ENCODE data around the gene AUTS2.

Gene AUTS2

DNA sequence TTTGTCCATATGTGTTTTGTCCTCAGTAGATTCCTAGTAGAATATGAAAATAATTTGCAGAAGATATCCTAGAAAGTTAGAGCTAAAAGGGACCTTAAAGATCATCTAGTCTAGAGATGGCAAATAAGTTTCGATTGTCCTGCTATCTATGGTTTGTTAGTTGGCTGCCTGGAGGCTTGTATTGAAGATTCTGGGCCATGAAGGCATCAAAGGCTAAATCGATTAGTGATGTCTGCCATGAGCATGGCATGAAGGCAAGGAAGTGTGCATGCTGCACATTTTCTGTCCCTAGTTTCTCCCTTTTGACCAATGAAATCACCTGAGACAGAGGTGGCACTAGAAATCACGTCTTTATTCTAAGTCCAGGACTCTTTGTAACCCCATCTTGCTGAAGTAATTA lies 979.9 kb downstream of the AUTS2 start:
- no peak overlapping the region for H3K4me3 Mint-ChIP-seq
- H3K36me3 Mint-ChIP-seq = no peaks in the 10 kb centered on the region
- H3K27me3 Mint-ChIP-seq = no peaks in the 10 kb centered on the region
- peaks cover 5% of the 10 kb centered on the region for H3K9me3 Mint-ChIP-seq (ENCODE audit: low read depth)
- no peak overlapping the region for H3K27ac Mint-ChIP-seq
- H3K4me1 Mint-ChIP-seq (ENCODE audit: low read depth) = no peaks in the 10 kb centered on the region

DNA sequence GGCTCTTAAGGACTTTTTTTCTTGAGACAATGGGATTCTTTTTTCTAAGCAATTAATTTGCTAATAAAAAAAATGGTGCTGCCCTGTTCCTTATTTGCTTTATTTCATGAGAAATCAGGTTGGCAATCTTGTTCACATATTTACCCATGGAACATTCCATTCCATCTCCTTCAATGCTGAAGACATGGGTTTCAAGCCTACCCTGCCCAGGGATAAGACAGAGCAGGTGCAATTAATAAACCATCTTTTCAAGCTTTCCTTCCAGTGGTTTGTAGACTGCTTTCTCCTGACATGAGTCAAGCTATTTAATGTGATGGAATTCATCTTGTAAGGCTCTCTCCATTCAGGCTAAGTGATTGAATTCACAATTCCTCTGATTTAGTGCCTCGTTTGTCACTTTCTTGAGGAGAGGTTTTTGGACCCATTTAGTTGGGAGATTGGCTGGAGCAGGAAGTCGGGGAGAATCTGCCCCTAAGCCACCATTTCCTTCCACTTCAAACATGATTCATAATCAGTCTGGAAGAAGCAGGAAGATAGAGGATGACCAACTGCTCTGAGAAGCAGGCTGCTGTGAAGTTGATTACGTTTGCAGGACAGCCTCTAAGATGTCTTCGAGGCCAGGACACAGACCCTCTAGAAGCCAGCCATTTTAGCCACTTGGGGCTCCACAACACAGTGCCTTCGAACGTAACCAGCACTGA lies 981.3 kb downstream of the AUTS2 start:
- no peak overlapping the region for H3K27ac Mint-ChIP-seq
- no peaks in the 10 kb centered on the region for H3K36me3 Mint-ChIP-seq
- no peaks in the 10 kb centered on the region for H3K27me3 Mint-ChIP-seq
- no peak overlapping the region for H3K4me3 Mint-ChIP-seq
- H3K4me1 Mint-ChIP-seq (ENCODE audit: low read depth) = no peaks in the 10 kb centered on the region
- peaks cover 5% of the 10 kb centered on the region for H3K9me3 Mint-ChIP-seq (ENCODE audit: low read depth)

- H3K9me3 Mint-ChIP-seq (ENCODE audit: low read depth) = peaks cover 5% of the 10 kb centered on the region
- no peak overlapping the region for H3K4me3 Mint-ChIP-seq
Observed at GRCh38 chr7:70580161-70580560, 981.9 kb downstream of the AUTS2 start.

DNA sequence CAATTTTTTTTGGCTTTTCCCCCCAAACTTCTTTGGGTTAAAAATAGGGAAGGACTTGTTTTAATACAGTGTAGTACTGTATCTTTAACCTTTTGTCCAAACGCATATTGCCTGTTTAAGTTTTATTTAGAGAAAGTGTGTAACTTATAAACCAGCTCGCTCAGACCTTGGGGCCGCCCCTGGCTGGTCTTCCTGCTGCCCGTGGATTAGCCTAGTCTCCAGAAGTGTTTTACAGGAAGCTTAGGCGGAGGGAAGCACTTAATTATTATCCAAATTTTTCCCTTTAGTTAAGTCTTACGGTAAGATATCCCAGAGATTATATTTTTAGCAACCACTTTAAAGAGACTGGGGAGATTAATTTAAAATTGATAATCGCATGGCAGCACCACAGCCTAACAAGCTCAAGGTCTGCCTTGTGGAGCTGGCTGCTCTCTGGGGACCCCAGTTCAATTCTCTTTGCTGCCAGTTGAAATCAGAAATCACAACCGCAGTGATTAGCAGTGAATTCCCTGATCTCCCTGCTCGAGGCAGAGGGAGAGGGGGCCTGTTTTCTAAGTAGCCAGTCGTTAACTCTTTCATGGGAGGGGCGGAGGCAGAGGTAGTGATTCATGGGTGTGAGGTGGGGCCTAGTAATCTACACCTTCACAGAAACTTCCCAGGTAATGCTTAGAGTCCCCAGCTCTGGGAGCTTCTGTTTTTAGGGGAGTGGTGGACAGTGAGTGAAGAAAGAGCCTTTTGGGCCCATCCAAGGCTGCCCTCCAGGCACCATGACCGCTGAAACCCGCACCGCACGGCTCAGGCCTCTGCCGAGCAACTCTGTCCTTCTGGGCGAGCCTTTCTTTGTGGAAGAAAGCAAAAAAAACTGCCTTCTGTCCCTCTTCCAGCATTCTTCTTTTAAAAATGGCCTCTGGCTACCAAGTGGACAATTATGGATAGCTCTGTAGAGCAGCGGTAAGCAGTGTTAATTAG lies 984.9 kb downstream of the AUTS2 start:
- no peaks in the 10 kb centered on the region for H3K36me3 Mint-ChIP-seq
- H3K27me3 Mint-ChIP-seq = no peaks in the 10 kb centered on the region
- no peak overlapping the region for H3K4me3 Mint-ChIP-seq
- no peak overlapping the region for H3K27ac Mint-ChIP-seq
- H3K9me3 Mint-ChIP-seq (ENCODE audit: low read depth) = peaks cover 3% of the 10 kb centered on the region
- H3K4me1 Mint-ChIP-seq (ENCODE audit: low read depth) = no peaks in the 10 kb centered on the region

More at GRCh38 chr7:70580161-70580560, 981.9 kb downstream of the AUTS2 start:
- no peak overlapping the region for H3K27ac Mint-ChIP-seq
- no peaks in the 10 kb centered on the region for H3K27me3 Mint-ChIP-seq
- no peaks in the 10 kb centered on the region for H3K4me1 Mint-ChIP-seq (ENCODE audit: low read depth)
- no peaks in the 10 kb centered on the region for H3K36me3 Mint-ChIP-seq

- no peaks in the 10 kb centered on the region for H3K4me1 Mint-ChIP-seq (ENCODE audit: low read depth)
- H3K27ac Mint-ChIP-seq = no peak overlapping the region
- no peaks in the 10 kb centered on the region for H3K27me3 Mint-ChIP-seq
- no peak overlapping the region for H3K4me3 Mint-ChIP-seq
- no peaks in the 10 kb centered on the region for H3K36me3 Mint-ChIP-seq
- H3K9me3 Mint-ChIP-seq (ENCODE audit: low read depth) = no peaks in the 10 kb centered on the region
Observed at GRCh38 chr7:70583965-70584883, 985.9 kb downstream of the AUTS2 start.

GRCh38 chr7:70585071-70585470 lies 986.8 kb downstream of the AUTS2 start:
- Mint-ChIP-seq H3K27me3 (no peaks in the 10 kb centered on the region), H3K36me3 (no peaks in the 10 kb centered on the region), H3K9me3 (ENCODE audit: low read depth) (no peaks in the 10 kb centered on the region), H3K4me3 (no peak overlapping the region), H3K4me1 (ENCODE audit: low read depth) (no peaks in the 10 kb centered on the region), H3K27ac (no peak overlapping the region)

DNA sequence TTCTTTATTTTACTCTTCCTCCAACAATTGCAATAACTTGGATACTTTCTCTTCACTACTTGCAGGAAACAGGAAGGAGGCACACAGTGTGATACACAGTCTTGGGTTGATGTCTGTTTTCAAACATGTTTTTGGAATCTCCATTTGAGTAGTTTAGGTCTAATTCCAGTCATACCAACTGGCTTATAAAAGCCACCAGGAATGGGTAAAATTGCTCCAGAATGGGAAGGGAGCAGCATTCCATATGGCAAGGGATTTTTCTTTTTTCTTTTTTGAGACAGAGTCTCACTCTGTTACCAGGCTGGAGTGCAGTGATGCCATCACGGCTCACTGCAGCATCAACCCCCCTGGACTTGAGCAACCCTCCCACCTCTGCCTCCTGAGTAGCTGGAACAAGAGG lies 988.5 kb downstream of the AUTS2 start:
- H3K27ac Mint-ChIP-seq = no peak overlapping the region
- H3K9me3 Mint-ChIP-seq (ENCODE audit: low read depth) = no peaks in the 10 kb centered on the region
- H3K4me3 Mint-ChIP-seq = no peak overlapping the region
- H3K36me3 Mint-ChIP-seq = no peaks in the 10 kb centered on the region
- no peaks in the 10 kb centered on the region for H3K4me1 Mint-ChIP-seq (ENCODE audit: low read depth)
- no peaks in the 10 kb centered on the region for H3K27me3 Mint-ChIP-seq

- Mint-ChIP-seq H3K27me3 (no peaks in the 10 kb centered on the region), H3K36me3 (no peaks in the 10 kb centered on the region), H3K4me3 (no peak overlapping the region), H3K4me1 (ENCODE audit: low read depth) (no peaks in the 10 kb centered on the region), H3K27ac (no peak overlapping the region), H3K9me3 (ENCODE audit: low read depth) (no peaks in the 10 kb centered on the region)
Observed at GRCh38 chr7:70587739-70588138, 989.5 kb downstream of the AUTS2 start.

GRCh38 chr7:70588191-70588921 lies 990.1 kb downstream of the AUTS2 start:
- no peaks in the 10 kb centered on the region for H3K4me1 Mint-ChIP-seq (ENCODE audit: low read depth)
- H3K27ac Mint-ChIP-seq = no peak overlapping the region
- H3K9me3 Mint-ChIP-seq (ENCODE audit: low read depth) = no peaks in the 10 kb centered on the region
- H3K27me3 Mint-ChIP-seq = no peaks in the 10 kb centered on the region
- no peak overlapping the region for H3K4me3 Mint-ChIP-seq
- no peaks in the 10 kb centered on the region for H3K36me3 Mint-ChIP-seq

DNA sequence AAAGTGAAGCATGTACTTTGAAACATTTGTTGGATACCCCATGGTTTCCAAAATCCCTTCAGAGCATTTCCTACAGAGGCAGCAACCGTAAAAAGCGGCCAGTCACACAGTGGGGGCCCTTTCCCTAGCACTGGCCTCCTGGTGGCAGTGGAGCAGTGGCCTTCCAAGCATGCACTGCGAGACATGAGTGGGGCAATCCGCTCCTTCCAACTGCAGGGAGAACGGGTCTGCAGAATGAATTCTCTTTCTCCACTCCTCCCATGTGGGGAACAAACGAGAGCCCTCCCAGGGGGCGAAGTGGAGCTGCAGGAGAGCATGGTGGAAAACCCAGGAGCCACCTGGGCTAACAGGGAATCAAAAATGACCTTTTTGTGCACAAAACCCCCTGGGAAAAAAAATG lies 990.7 kb downstream of the AUTS2 start:
- Mint-ChIP-seq H3K27ac (no peak overlapping the region), H3K27me3 (no peaks in the 10 kb centered on the region)

DNA sequence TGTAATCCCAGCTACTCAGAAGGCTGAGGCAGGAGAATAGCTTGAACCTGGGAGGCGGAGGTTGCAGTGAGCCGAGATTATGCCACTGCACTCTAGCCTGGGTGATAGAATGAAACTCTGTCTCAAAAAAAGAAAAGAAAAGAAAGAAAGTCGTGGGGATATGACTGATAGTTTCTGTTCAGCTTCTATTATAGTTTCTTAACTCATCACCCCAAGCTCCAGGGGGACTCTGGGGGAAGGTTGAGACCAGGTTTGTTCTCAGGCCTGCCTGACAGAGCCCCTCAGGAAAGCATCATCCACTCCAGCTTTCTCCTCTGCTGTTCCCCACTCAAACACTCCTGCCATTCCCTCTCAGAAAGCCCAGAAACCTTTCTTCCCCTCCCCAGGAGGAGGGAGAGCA lies 991.3 kb downstream of the AUTS2 start:
- Mint-ChIP-seq H3K4me1 (ENCODE audit: low read depth) (no peaks in the 10 kb centered on the region), H3K27me3 (peaks cover 4% of the 10 kb centered on the region), H3K9me3 (ENCODE audit: low read depth) (no peaks in the 10 kb centered on the region), H3K36me3 (no peaks in the 10 kb centered on the region), H3K4me3 (no peak overlapping the region), H3K27ac (no peak overlapping the region)

More for the DNA sequence above, 990.7 kb downstream of the AUTS2 start:
- Mint-ChIP-seq H3K4me3 (no peak overlapping the region), H3K9me3 (ENCODE audit: low read depth) (no peaks in the 10 kb centered on the region), H3K4me1 (ENCODE audit: low read depth) (no peaks in the 10 kb centered on the region), H3K36me3 (no peaks in the 10 kb centered on the region)

GRCh38 chr7:70590126-70590854 lies 992.0 kb downstream of the AUTS2 start:
- Mint-ChIP-seq H3K4me1 (ENCODE audit: low read depth) (no peaks in the 10 kb centered on the region), H3K9me3 (ENCODE audit: low read depth) (no peaks in the 10 kb centered on the region), H3K27ac (no peak overlapping the region), H3K27me3 (peaks cover 5% of the 10 kb centered on the region), H3K4me3 (no peak overlapping the region), H3K36me3 (no peaks in the 10 kb centered on the region)

GRCh38 chr7:70591643-70592042 lies 993.4 kb downstream of the AUTS2 start:
- no peaks in the 10 kb centered on the region for H3K36me3 Mint-ChIP-seq
- H3K27ac Mint-ChIP-seq = no peak overlapping the region
- H3K9me3 Mint-ChIP-seq (ENCODE audit: low read depth) = no peaks in the 10 kb centered on the region
- peaks cover 9% of the 10 kb centered on the region for H3K27me3 Mint-ChIP-seq
- no peak overlapping the region for H3K4me3 Mint-ChIP-seq
- peaks cover 2% of the 10 kb centered on the region for H3K4me1 Mint-ChIP-seq (ENCODE audit: low read depth)

DNA sequence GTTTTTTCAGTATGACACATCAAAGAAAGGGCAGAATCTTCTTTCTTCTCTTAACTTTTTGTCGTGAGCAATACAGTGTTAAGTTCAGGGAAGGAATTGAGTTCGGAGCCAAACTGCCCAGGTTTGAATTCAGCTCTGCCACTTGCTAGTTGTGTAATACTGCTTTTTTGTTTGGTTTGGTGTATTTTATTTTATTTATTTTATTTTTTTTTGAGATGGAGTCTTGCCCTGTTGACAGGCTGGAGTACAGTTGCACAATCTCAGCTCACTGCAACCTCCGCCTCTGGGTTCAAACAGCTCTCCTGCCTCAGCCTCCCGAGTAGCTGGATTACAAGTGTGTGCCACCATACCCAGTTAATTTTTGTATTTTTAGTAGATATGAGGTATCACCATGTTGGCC lies 993.9 kb downstream of the AUTS2 start:
- Mint-ChIP-seq H3K4me1 (ENCODE audit: low read depth) (peaks cover 2% of the 10 kb centered on the region), H3K4me3 (no peak overlapping the region), H3K9me3 (ENCODE audit: low read depth) (no peaks in the 10 kb centered on the region), H3K27me3 (peaks cover 13% of the 10 kb centered on the region), H3K27ac (no peak overlapping the region), H3K36me3 (no peaks in the 10 kb centered on the region)
